HEK293 (cell line): ENCODE measurements around the gene PDZK1IP1.

Experiments
- CTCF ChIA-PET: fragments of 350-600 bp; formaldehyde crosslinking; extraction: SDS; loops from one replicate; lab custom pipeline; 2021; ENCODE audit warnings: antibody characterized with exemption; lab: Yijun Ruan, JAX
- POLR2A ChIA-PET: fragments of 300-600 bp; formaldehyde crosslinking; extraction: SDS; loops from one replicate; lab custom pipeline; 2020; ENCODE audit warnings: antibody characterized with exemption, inconsistent platforms; lab: Yijun Ruan, JAX
- H3K27ac ChIP-seq: fragments of 200-500 bp; sonication (Bioruptor generic); 2 replicates; pipeline ENCODE4 v1.5.1; 2014; ENCODE audit warnings: low read depth, low read length, control low read depth, inconsistent platforms; ENCODE audit errors: extremely low read depth
- H3K36me3 ChIP-seq, 2 experiments: fragments of 200-500 bp in 1 of 2; sonication (Bioruptor generic) in 1 of 2; 1 replicate in 1 of 2; 2 replicates in 1 of 2; pipeline ENCODE4 v1.5.1; 2014 to 2017; ENCODE audit warnings: inconsistent platforms in 2 of 2, low read length in 2 of 2; ENCODE audit not compliant: control insufficient read depth in 2 of 2, insufficient read depth in 1 of 2
- H3K4me1 ChIP-seq: fragments of 200-500 bp; sonication (Bioruptor generic); 2 replicates; pipeline ENCODE4 v1.5.1; 2014; ENCODE audit warnings: mild to moderate bottlenecking, low read length, inconsistent platforms; ENCODE audit not compliant: control insufficient read depth, insufficient read depth
- H3K4me3 ChIP-seq: 2 replicates; pipeline ENCODE4 v1.5.1; 2011; ENCODE audit warnings: low read depth, mild to moderate bottlenecking, control low read depth, low read length, moderate library complexity
- H3K9me3 ChIP-seq: fragments of 200-500 bp; sonication (Bioruptor generic); 2 replicates; pipeline ENCODE4 v1.5.1; 2014; ENCODE audit warnings: low read depth, low read length, inconsistent platforms; ENCODE audit not compliant: control insufficient read depth, insufficient read depth
- IKZF3 ChIP-seq: fragments of 450-650 bp; IDR thresholded peaks from 2 replicates; pipeline ENCODE4 v1.5.0; 2018; ENCODE audit warnings: missing biosample characterization, mild to moderate bottlenecking, missing genetic modification characterization, moderate library complexity
- KLF1 ChIP-seq: fragments of 450-650 bp; formaldehyde crosslinking; IDR thresholded peaks from 2 replicates; pipeline ENCODE4 v1.5.1; 2016; ENCODE audit warnings: missing biosample characterization, missing genetic modification characterization
- MZF1 ChIP-seq: fragments of 450-650 bp; formaldehyde crosslinking; IDR thresholded peaks from 2 replicates; pipeline ENCODE4 v1.5.1; 2017; ENCODE audit warnings: missing biosample characterization, missing genetic modification characterization, borderline replicate concordance
- PRDM4 ChIP-seq: fragments of 450-650 bp; formaldehyde crosslinking; IDR thresholded peaks from 2 replicates; pipeline ENCODE4 v1.5.1; 2017; ENCODE audit warnings: missing biosample characterization, missing genetic modification characterization
- RBAK ChIP-seq: fragments of 450-650 bp; formaldehyde crosslinking; IDR thresholded peaks from 2 replicates; pipeline ENCODE4 v1.5.1; 2016; ENCODE audit warnings: missing biosample characterization, missing genetic modification characterization
- SETDB1 ChIP-seq: IDR thresholded peaks from one replicate; pipeline ENCODE4 v1.6.1; 2017; ENCODE audit warnings: mild to moderate bottlenecking, low read length, moderate library complexity, mixed read lengths; ENCODE audit not compliant: insufficient read length
- ZBTB17 ChIP-seq: fragments of 450-650 bp; formaldehyde crosslinking; IDR thresholded peaks from 2 replicates; pipeline ENCODE4 v1.5.1; 2016; ENCODE audit warnings: missing biosample characterization, missing genetic modification characterization
- ZBTB21 ChIP-seq: fragments of 450-650 bp; formaldehyde crosslinking; IDR thresholded peaks from 2 replicates; pipeline ENCODE4 v1.5.1; 2017; ENCODE audit warnings: missing biosample characterization, missing genetic modification characterization
- ZBTB26 ChIP-seq: fragments of 450-650 bp; formaldehyde crosslinking; optimal IDR thresholded peaks from 2 replicates; pipeline ENCODE3; 2016; ENCODE audit warnings: missing biosample characterization, mild to moderate bottlenecking, missing genetic modification characterization
- ZEB2 ChIP-seq: fragments of 450-650 bp; formaldehyde crosslinking; IDR thresholded peaks from 2 replicates; pipeline ENCODE4 v1.5.1; 2016; ENCODE audit warnings: missing biosample characterization, missing genetic modification characterization
- ZFHX2 ChIP-seq: fragments of 450-650 bp; formaldehyde crosslinking; conservative IDR thresholded peaks from 2 replicates; pipeline ENCODE4 v1.5.1; 2016; ENCODE audit warnings: missing biosample characterization, missing genetic modification characterization
- ZFP3 ChIP-seq: fragments of 450-650 bp; formaldehyde crosslinking; IDR thresholded peaks from 2 replicates; pipeline ENCODE4 v1.5.1; 2016; ENCODE audit warnings: low read depth, missing biosample characterization, missing genetic modification characterization
- ZNF16 ChIP-seq: fragments of 450-650 bp; formaldehyde crosslinking; IDR thresholded peaks from 2 replicates; pipeline ENCODE4 v1.5.1; 2016; ENCODE audit warnings: low read depth, missing biosample characterization, missing genetic modification characterization
- ZNF184 ChIP-seq: fragments of 450-650 bp; IDR thresholded peaks from 2 replicates; pipeline ENCODE4 v1.5.1; 2018; ENCODE audit warnings: missing biosample characterization, mild to moderate bottlenecking, missing genetic modification characterization
- ZNF223 ChIP-seq: fragments of 450-650 bp; formaldehyde crosslinking; IDR thresholded peaks from 2 replicates; pipeline ENCODE4 v1.5.1; 2016; ENCODE audit warnings: missing biosample characterization, missing genetic modification characterization
- ZNF266 ChIP-seq: fragments of 450-650 bp; formaldehyde crosslinking; IDR thresholded peaks from 2 replicates; pipeline ENCODE4 v1.5.1; 2016; ENCODE audit warnings: missing biosample characterization, missing genetic modification characterization, low read depth
- ZNF274 ChIP-seq, 2 experiments: fragments of 200-500 bp in 1 of 2; fragments of 450-650 bp in 1 of 2; sonication (Bioruptor generic) in 1 of 2; formaldehyde crosslinking in 1 of 2; IDR thresholded peaks; 2 replicates each; pipeline versions ENCODE4 v1.5.1 to v1.6.1; 2014 to 2016; ENCODE audit warnings: borderline replicate concordance in 1 of 2, inconsistent platforms in 1 of 2, low read length in 1 of 2, missing biosample characterization in 1 of 2, missing genetic modification characterization in 1 of 2
- ZNF311 ChIP-seq: fragments of 450-650 bp; formaldehyde crosslinking; IDR thresholded peaks from 2 replicates; pipeline ENCODE4 v1.5.1; 2017; ENCODE audit warnings: missing biosample characterization, missing genetic modification characterization, borderline replicate concordance
- ZNF341 ChIP-seq: fragments of 450-650 bp; formaldehyde crosslinking; IDR thresholded peaks from 2 replicates; pipeline ENCODE4; 2016; ENCODE audit warnings: low read depth, missing biosample characterization, missing genetic modification characterization
- ZNF366 ChIP-seq: fragments of 450-650 bp; formaldehyde crosslinking; conservative IDR thresholded peaks from 2 replicates; pipeline ENCODE4 v1.5.1; 2016; ENCODE audit warnings: missing biosample characterization, missing genetic modification characterization
- ZNF544 ChIP-seq: fragments of 450-650 bp; formaldehyde crosslinking; IDR thresholded peaks from 2 replicates; pipeline ENCODE4 v1.5.0; 2017; ENCODE audit warnings: missing biosample characterization, missing genetic modification characterization
- ZNF548 ChIP-seq: fragments of 450-650 bp; formaldehyde crosslinking; IDR thresholded peaks from 2 replicates; pipeline ENCODE4 v1.5.1; 2016; ENCODE audit warnings: missing biosample characterization, missing genetic modification characterization
- ZNF555 ChIP-seq: fragments of 450-650 bp; formaldehyde crosslinking; conservative IDR thresholded peaks from 2 replicates; pipeline ENCODE4 v1.5.1; 2017; ENCODE audit warnings: missing biosample characterization, mild to moderate bottlenecking, missing genetic modification characterization, inconsistent platforms
- ZNF560 ChIP-seq: fragments of 450-650 bp; formaldehyde crosslinking; IDR thresholded peaks from 2 replicates; pipeline ENCODE4 v1.5.1; 2017; ENCODE audit warnings: missing biosample characterization, missing genetic modification characterization, borderline replicate concordance
- ZNF580 ChIP-seq: fragments of 450-650 bp; formaldehyde crosslinking; IDR thresholded peaks from 2 replicates; pipeline ENCODE4 v1.5.1; 2016; ENCODE audit warnings: missing biosample characterization, missing genetic modification characterization
- ZNF677 ChIP-seq: fragments of 450-650 bp; IDR thresholded peaks from 2 replicates; pipeline ENCODE4 v1.5.0; 2018; ENCODE audit warnings: missing biosample characterization, mild to moderate bottlenecking, missing genetic modification characterization, moderate library complexity
- ZNF747 ChIP-seq: fragments of 450-650 bp; formaldehyde crosslinking; IDR thresholded peaks from 2 replicates; pipeline ENCODE4 v1.5.1; 2016; ENCODE audit warnings: missing biosample characterization, missing genetic modification characterization
- ZNF768 ChIP-seq: fragments of 450-650 bp; formaldehyde crosslinking; IDR thresholded peaks from 2 replicates; pipeline ENCODE4 v1.5.1; 2018; ENCODE audit warnings: missing biosample characterization, mild to moderate bottlenecking, missing genetic modification characterization
- ZNF791 ChIP-seq: fragments of 450-650 bp; formaldehyde crosslinking; IDR thresholded peaks from 2 replicates; pipeline ENCODE4 v1.5.1; 2016; ENCODE audit warnings: missing biosample characterization, missing genetic modification characterization

The PDZK1IP1 gene

GRCh38 chr1:47229886-47230691, 40.3 kb upstream of the PDZK1IP1 start:
- ChIA-PET CTCF (interaction anchor here (1.2 kb wide), 1 partner anchor 29 kb away, joined by 4 read pairs; no protein-coding TSS in a partner anchor), POLR2A (interaction anchor here (0.6 kb wide), 1 partner anchor 11 kb away, joined by 3 read pairs; no protein-coding TSS in a partner anchor)
- Histone ChIP-seq H3K4me1 (no peaks in the 10 kb centered on the region), H3K9me3 (no peaks in the 10 kb centered on the region)
- TF ChIP-seq ZBTB17 (no peak), ZNF580 (tag by site-specific recombination) (no peak), ZBTB21 (no peak), ZFHX2 (tag by site-specific recombination) (no peak), KLF1 (tag by site-specific recombination) (no peak), ZNF544 (tag by site-specific recombination) (no peak), ZNF560 (tag by site-specific recombination) (no peak), ZFP3 (tag by site-specific recombination) (no peak), SETDB1 (no peak), PRDM4 (tag by site-specific recombination) (no peak), ZNF311 (tag by site-specific recombination) (no peak), RBAK (tag by site-specific recombination) (no peak), IKZF3 (tag by site-specific recombination) (no peak), ZNF223 (tag by site-specific recombination) (no peak)
- TF ChIP-seq, all 188 proteins: peak for 0
- no peaks in the 10 kb centered on the region for H3K36me3 ChIP-seq
- H3K27ac ChIP-seq, result no peak overlapping the region
- no peak overlapping the region for H3K4me3 ChIP-seq

- Histone ChIP-seq H3K36me3 (no peaks in the 10 kb centered on the region), H3K4me1 (no peaks in the 10 kb centered on the region), H3K27ac (no peak overlapping the region), H3K9me3 (no peaks in the 10 kb centered on the region), H3K4me3 (no peak overlapping the region)
- ChIA-PET POLR2A (interaction anchor here (0.6 kb wide), 1 partner anchor 12 kb away, joined by 3 read pairs; no protein-coding TSS in a partner anchor), CTCF (interaction anchor here (1.2 kb wide), 1 partner anchor 30 kb away, joined by 4 read pairs; no protein-coding TSS in a partner anchor)
- TF ChIP-seq ZNF366 (no peak), ZNF768 (tag by site-specific recombination) (no peak), ZEB2 (tag by site-specific recombination) (no peak), ZNF791 (tag by site-specific recombination) (no peak), ZNF341 (tag by site-specific recombination) (no peak), MZF1 (no peak), ZNF548 (tag by site-specific recombination) (no peak), ZNF747 (tag by site-specific recombination) (no peak), ZBTB26 (tag by site-specific recombination) (no peak), ZNF274 (IDR thresholded peaks at IDR 0.05; ENCODE audit: low read length) (no peak), ZNF274 (tag by site-specific recombination; IDR thresholded peaks at IDR 0.05; ENCODE audit: borderline replicate concordance) (no peak), ZNF16 (tag by site-specific recombination) (no peak), ZNF677 (no peak), ZNF555 (tag by site-specific recombination) (no peak), ZNF184 (tag by site-specific recombination) (no peak), ZNF266 (tag by site-specific recombination) (no peak)
- TF ChIP-seq, all 188 proteins: peak for 0
These were observed 39.4 kb upstream of the PDZK1IP1 start for GRCh38 chr1:47229031-47229885.
